ENCODE results near the gene PCDHB2. TPM values are rescaled to one million over a fixed set of nuclear protein-coding genes. Genes with fewer than 3 reads are reported as not detected.
"Not testable (repeated sequence)": the region's sequence is repeated elsewhere in the genome, so short reads cannot be mapped to it uniquely, and the experiment has no call there.

The PCDHB2 gene
- total RNA-seq, 2 donors from 2014 or later: 2.3 to 4.6 TPM

- no peak for ATAC-seq (ENCODE audit: insufficient number of reproducible peaks, low FRiP score, low read depth)
- Histone ChIP-seq H3K9me3 (peaks cover 25% of the 10 kb centered on the region), H3K27me3 (replicated peaks; ENCODE audit: insufficient read depth) (no peaks in the 10 kb centered on the region), H3K4me3 (no peak overlapping the region), H3K36me3 (no peaks in the 10 kb centered on the region), H3K4me1 (ENCODE audit: control insufficient read depth in 1 of 2, low read depth in 2 of 2) (no peaks in the 10 kb centered on the region), H3K27ac (no peak overlapping the region)
- DNase-seq (ENCODE audit: low spot score): no peak
- TF ChIP-seq CTCF (IDR thresholded peaks at IDR 0.05): no peak
These were observed 32.9 kb downstream of the PCDHB2 start for GRCh38 chr5:141127305-141127704.

GRCh38 chr5:141135030-141135717 lies 40.8 kb downstream of the PCDHB2 start, which contains the start of gene PCDHB5:
PCDHB5 (plus strand) TSS chr5:141135206; CDS start chr5:141135435, 229 bp downstream.
- Histone ChIP-seq H3K4me1 (ENCODE audit: control insufficient read depth in 1 of 2, low read depth in 2 of 2) (no peaks in the 10 kb centered on the region), H3K36me3 (no peaks in the 10 kb centered on the region), H3K27ac (no peak within 1 kb of the TSS), H3K9me3 (peaks cover 61% of the 10 kb centered on the region), H3K4me3 (peak within 1 kb of the TSS; percentile 55), H3K27me3 (replicated peaks; ENCODE audit: insufficient read depth) (no peaks in the 10 kb centered on the region)
- DNase-seq (ENCODE audit: low spot score) (no peak), ATAC-seq (ENCODE audit: insufficient number of reproducible peaks, low FRiP score, low read depth) (no peak)
- no peak for TF ChIP-seq CTCF (IDR thresholded peaks at IDR 0.05)

GRCh38 chr5:141135718-141136266 lies 41.4 kb downstream of the PCDHB2 start:
- peak overlapping the region; percentile 55 for H3K4me3 ChIP-seq
- peaks cover 59% of the 10 kb centered on the region for H3K9me3 ChIP-seq
- TF ChIP-seq CTCF (IDR thresholded peaks at IDR 0.05): no peak
- no peaks in the 10 kb centered on the region for H3K27me3 ChIP-seq (replicated peaks; ENCODE audit: insufficient read depth)
- H3K27ac ChIP-seq: no peak overlapping the region
- no peaks in the 10 kb centered on the region for H3K36me3 ChIP-seq
- no peaks in the 10 kb centered on the region for H3K4me1 ChIP-seq (ENCODE audit: control insufficient read depth in 1 of 2, low read depth in 2 of 2)
- ATAC-seq (ENCODE audit: insufficient number of reproducible peaks, low FRiP score, low read depth) (no peak), DNase-seq (ENCODE audit: low spot score) (no peak)

GRCh38 chr5:141137346-141137745 lies 42.9 kb downstream of the PCDHB2 start:
- H3K4me1 ChIP-seq (ENCODE audit: control insufficient read depth in 1 of 2, low read depth in 2 of 2); H3K36me3 ChIP-seq; DNase-seq (ENCODE audit: low spot score); H3K27me3 ChIP-seq (replicated peaks; ENCODE audit: insufficient read depth); H3K27ac ChIP-seq; H3K4me3 ChIP-seq; ATAC-seq (ENCODE audit: insufficient number of reproducible peaks, low FRiP score, low read depth): not testable (repeated sequence)
- H3K9me3 ChIP-seq: peaks cover 57% of the 10 kb centered on the region

Other genes with a start within 250 kb of the PCDHB2 start
- gene PCDHA9, start 246.2 kb upstream of the PCDHB2 start, total RNA-seq: 1 to 10 TPM in 1 of 2 donors, under 1 TPM in 1; 0.35 to 1.1 TPM
- gene PCDHA10, start 238.7 kb upstream of the PCDHB2 start, total RNA-seq: under 1 TPM; 0.28 to 0.41 TPM
- under 1 TPM; 0.14 to 0.21 TPM for gene PCDHA11, start 225.7 kb upstream of the PCDHB2 start, total RNA-seq
- gene PCDHA12, start 219.3 kb upstream of the PCDHB2 start, total RNA-seq: under 1 TPM; 0.21 to 0.68 TPM
- gene PCDHA13, start 212.5 kb upstream of the PCDHB2 start, total RNA-seq: under 1 TPM; 0.54 to 0.56 TPM
- gene PCDHAC1, start 168.3 kb upstream of the PCDHB2 start, total RNA-seq: 1 to 10 TPM in 1 of 2 donors, under 1 TPM in 1; 0.71 to 1.2 TPM
- gene PCDHAC2, start 128.1 kb upstream of the PCDHB2 start, total RNA-seq: under 1 TPM in 1 of 2 donors, not detected in 1; 0.71 TPM
- gene PCDHB1, start 43.2 kb upstream of the PCDHB2 start, total RNA-seq: not detected
- 1 to 10 TPM; 2.3 to 3.7 TPM for gene PCDHB3, start 5.9 kb downstream of the PCDHB2 start, total RNA-seq
- 10 to 100 TPM in 1 of 2 donors, 1 to 10 TPM in 1; 2.8 to 14.5 TPM for gene PCDHB4, start 27.2 kb downstream of the PCDHB2 start, total RNA-seq
- gene PCDHB5, start 40.6 kb downstream of the PCDHB2 start, total RNA-seq: 10 to 100 TPM in 1 of 2 donors, 1 to 10 TPM in 1; 4.8 to 11.0 TPM
- gene PCDHB6, start 55.4 kb downstream of the PCDHB2 start, total RNA-seq: 1 to 10 TPM; 3.2 to 3.8 TPM
- 1 to 10 TPM; 4.2 to 7.1 TPM for gene PCDHB7, start 78.0 kb downstream of the PCDHB2 start, total RNA-seq
- gene PCDHB8, start 83.2 kb downstream of the PCDHB2 start, total RNA-seq: 1 to 10 TPM in 1 of 2 donors, under 1 TPM in 1; 0.95 to 1.7 TPM
- 10 to 100 TPM in 1 of 2 donors, 1 to 10 TPM in 1; 9.1 to 11.6 TPM for gene PCDHB16, start 87.8 kb downstream of the PCDHB2 start, total RNA-seq
- 1 to 10 TPM; 4.2 to 9.6 TPM for gene PCDHB9, start 92.5 kb downstream of the PCDHB2 start, total RNA-seq
- 1 to 10 TPM; 6.1 to 9.1 TPM for gene PCDHB10, start 97.7 kb downstream of the PCDHB2 start, total RNA-seq
- gene PCDHB11, start 105.0 kb downstream of the PCDHB2 start, total RNA-seq: 10 to 100 TPM in 1 of 2 donors, 1 to 10 TPM in 1; 6.0 to 10.6 TPM
- gene PCDHB12, start 114.1 kb downstream of the PCDHB2 start, total RNA-seq: 1 to 10 TPM; 7.3 to 7.4 TPM
- 10 to 100 TPM in 1 of 2 donors, 1 to 10 TPM in 1; 8.0 to 16.1 TPM for gene PCDHB13, start 119.3 kb downstream of the PCDHB2 start, total RNA-seq
- 10 to 100 TPM; 10.2 to 14.6 TPM for gene PCDHB14, start 128.7 kb downstream of the PCDHB2 start, total RNA-seq
- 10 to 100 TPM in 1 of 2 donors, 1 to 10 TPM in 1; 6.1 to 10.7 TPM for gene PCDHB15, start 150.8 kb downstream of the PCDHB2 start, total RNA-seq
- 1 to 10 TPM; 2.0 to 3.5 TPM for gene SLC25A2, start 209.4 kb downstream of the PCDHB2 start, total RNA-seq
- gene TAF7, start 226.2 kb downstream of the PCDHB2 start, total RNA-seq: 10 to 100 TPM; 35.9 to 56.1 TPM
- 1 to 10 TPM in 1 of 2 donors, under 1 TPM in 1; 0.41 to 2.8 TPM for gene PCDHGA1, start 235.9 kb downstream of the PCDHB2 start, total RNA-seq
- gene PCDHGA2, start 244.1 kb downstream of the PCDHB2 start, total RNA-seq: 10 to 100 TPM in 1 of 2 donors, 1 to 10 TPM in 1; 8.5 to 13.8 TPM
- 1 to 10 TPM; 5.3 to 9.1 TPM for gene PCDHGA3, start 249.2 kb downstream of the PCDHB2 start, total RNA-seq